Caco-2 (cell line): ENCODE measurements around the gene CDKL4. TPM values are rescaled to one million over a fixed set of nuclear protein-coding genes. Genes with fewer than 3 reads are reported as not detected.

Source experiments
- BruUV-seq: library from RNA; stranded (reverse); fragments of 400-500 nt; replicated peaks from 2 replicates; lab custom pipeline; 2021; lab: Mats Ljungman, UMichigan
- CTCF ChIA-PET: fragments of 300-600 bp; sonication (Branson Sonifier 250); formaldehyde crosslinking; loops from one replicate; lab custom pipeline; 2022; ENCODE audit warnings: antibody characterized with exemption; lab: Charles Lee
- POLR2A ChIA-PET: fragments of 300-600 bp; sonication (Branson Sonifier 250); formaldehyde crosslinking; loops from one replicate; lab custom pipeline; 2022; ENCODE audit warnings: antibody characterized with exemption; lab: Charles Lee
- DNase-seq, 2 experiments: peaks; one replicate each; pipeline versions ENCODE4 v3.0.0 to v3.0.0-alpha.2; 2020 to 2022
- H3K27me3 ChIP-seq: replicated peaks from 2 replicates; pipeline ENCODE4 v1.6.0; 2011; ENCODE audit warnings: low read length; ENCODE audit not compliant: control insufficient read depth, insufficient read depth
- H3K36me3 ChIP-seq: 2 replicates; pipeline ENCODE4 v1.5.1; 2011; ENCODE audit warnings: low read length; ENCODE audit not compliant: control insufficient read depth, insufficient read depth
- H3K4me1 ChIP-seq: fragments of 250-450 bp; sonication (Bioruptor Pico); 2 replicates; pipeline ENCODE4 v1.5.1; 2020; ENCODE audit warnings: mild to moderate bottlenecking
- H3K4me3 ChIP-seq: 2 replicates; pipeline ENCODE4 v1.5.1; 2011; ENCODE audit warnings: low read depth, mild to moderate bottlenecking, control low read depth, low read length
- H3K9me3 ChIP-seq: fragments of 250-450 bp; sonication (Bioruptor Pico); 2 replicates; pipeline ENCODE4 v1.5.1; 2020; ENCODE audit warnings: mild to moderate bottlenecking, moderate library complexity
- H3K27ac Mint-ChIP-seq: one replicate; pipeline ENCODE4 v1.8.0; 2022; ENCODE audit warnings: mixed read lengths; ENCODE audit not compliant: unreplicated experiment
- H3K27me3 Mint-ChIP-seq: one replicate; pipeline ENCODE4 v1.8.0; 2022; ENCODE audit warnings: mixed read lengths; ENCODE audit not compliant: insufficient read depth, unreplicated experiment
- H3K36me3 Mint-ChIP-seq: one replicate; pipeline ENCODE4 v1.8.0; 2022; ENCODE audit warnings: mild to moderate bottlenecking, mixed read lengths; ENCODE audit not compliant: insufficient read depth, unreplicated experiment
- H3K4me1 Mint-ChIP-seq: one replicate; pipeline ENCODE4 v1.8.0; 2022; ENCODE audit warnings: low read depth, mixed read lengths; ENCODE audit not compliant: unreplicated experiment
- H3K4me3 Mint-ChIP-seq: one replicate; pipeline ENCODE4 v1.8.0; 2022; ENCODE audit warnings: mild to moderate bottlenecking, moderate library complexity, mixed read lengths; ENCODE audit not compliant: unreplicated experiment
- H3K9me3 Mint-ChIP-seq: one replicate; pipeline ENCODE4 v1.8.0; 2022; ENCODE audit warnings: mixed read lengths; ENCODE audit not compliant: unreplicated experiment
- intact Hi-C: fragments of 100-400 bp; cut with micrococcal nuclease; formaldehyde crosslinking; loops from one replicate; pipeline ENCODE4 v1.10.0; 2022; ENCODE audit not compliant: unreplicated experiment
- total RNA-seq: library from RNA; stranded (reverse); gene quantifications from 2 replicates; pipeline ENCODE4 v1.2.3, GENCODE V29; 2022
- TF ChIP-seq, protein P1 (sequence below), 2 experiments: fragments of 200-600 bp in 1 of 2; IDR thresholded peaks; 1 replicate in 1 of 2; 2 replicates in 1 of 2; pipeline versions ENCODE4 v1.5.1 to v1.8.0; 2011 to 2022; ENCODE audit warnings: antibody characterized with exemption in 1 of 2, control low read depth in 1 of 2, inconsistent platforms in 1 of 2, low read depth in 1 of 2, low read length in 1 of 2, mild to moderate bottlenecking in 1 of 2, moderate library complexity in 1 of 2; ENCODE audit not compliant: insufficient read depth in 1 of 2, severe bottlenecking in 1 of 2, unreplicated experiment in 1 of 2

CDKL4 gene
- total RNA-seq, 1 experiment from 2014 or later = 1.4 TPM

- H3K27me3 Mint-ChIP-seq = no peaks in the 10 kb centered on the region
- CTCF ChIA-PET = no interaction called here
- no TSS peak for BruUV-seq
- Histone ChIP-seq H3K4me1 (no peaks in the 10 kb centered on the region), H3K9me3 (peaks cover 12% of the 10 kb centered on the region; the same call in 1 of the 2 replicates), H3K4me3 (no peak overlapping the region), H3K36me3 (no peaks in the 10 kb centered on the region), H3K27me3 (no peaks in the 10 kb centered on the region)
- DNase-seq = no peak
- POLR2A ChIA-PET = no interaction called here
- peaks cover 16% of the 10 kb centered on the region for H3K9me3 Mint-ChIP-seq
- intact Hi-C loops = no loop called here
- no peaks in the 10 kb centered on the region for H3K4me1 Mint-ChIP-seq
- TF ChIP-seq, protein P1, sequence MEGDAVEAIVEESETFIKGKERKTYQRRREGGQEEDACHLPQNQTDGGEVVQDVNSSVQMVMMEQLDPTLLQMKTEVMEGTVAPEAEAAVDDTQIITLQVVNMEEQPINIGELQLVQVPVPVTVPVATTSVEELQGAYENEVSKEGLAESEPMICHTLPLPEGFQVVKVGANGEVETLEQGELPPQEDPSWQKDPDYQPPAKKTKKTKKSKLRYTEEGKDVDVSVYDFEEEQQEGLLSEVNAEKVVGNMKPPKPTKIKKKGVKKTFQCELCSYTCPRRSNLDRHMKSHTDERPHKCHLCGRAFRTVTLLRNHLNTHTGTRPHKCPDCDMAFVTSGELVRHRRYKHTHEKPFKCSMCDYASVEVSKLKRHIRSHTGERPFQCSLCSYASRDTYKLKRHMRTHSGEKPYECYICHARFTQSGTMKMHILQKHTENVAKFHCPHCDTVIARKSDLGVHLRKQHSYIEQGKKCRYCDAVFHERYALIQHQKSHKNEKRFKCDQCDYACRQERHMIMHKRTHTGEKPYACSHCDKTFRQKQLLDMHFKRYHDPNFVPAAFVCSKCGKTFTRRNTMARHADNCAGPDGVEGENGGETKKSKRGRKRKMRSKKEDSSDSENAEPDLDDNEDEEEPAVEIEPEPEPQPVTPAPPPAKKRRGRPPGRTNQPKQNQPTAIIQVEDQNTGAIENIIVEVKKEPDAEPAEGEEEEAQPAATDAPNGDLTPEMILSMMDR (IDR thresholded peaks at IDR 0.05; ENCODE audit: insufficient read depth in 1 of 2, low read depth in 1 of 2, low read length in 1 of 2, severe bottlenecking in 1 of 2, unreplicated experiment in 1 of 2) = no peak
- H3K36me3 Mint-ChIP-seq = no peaks in the 10 kb centered on the region
- H3K4me3 Mint-ChIP-seq = no peak overlapping the region
- no peak overlapping the region for H3K27ac Mint-ChIP-seq
These were observed 49.1 kb downstream of the CDKL4 start for GRCh38 chr2:39194686-39195085.

DNA sequence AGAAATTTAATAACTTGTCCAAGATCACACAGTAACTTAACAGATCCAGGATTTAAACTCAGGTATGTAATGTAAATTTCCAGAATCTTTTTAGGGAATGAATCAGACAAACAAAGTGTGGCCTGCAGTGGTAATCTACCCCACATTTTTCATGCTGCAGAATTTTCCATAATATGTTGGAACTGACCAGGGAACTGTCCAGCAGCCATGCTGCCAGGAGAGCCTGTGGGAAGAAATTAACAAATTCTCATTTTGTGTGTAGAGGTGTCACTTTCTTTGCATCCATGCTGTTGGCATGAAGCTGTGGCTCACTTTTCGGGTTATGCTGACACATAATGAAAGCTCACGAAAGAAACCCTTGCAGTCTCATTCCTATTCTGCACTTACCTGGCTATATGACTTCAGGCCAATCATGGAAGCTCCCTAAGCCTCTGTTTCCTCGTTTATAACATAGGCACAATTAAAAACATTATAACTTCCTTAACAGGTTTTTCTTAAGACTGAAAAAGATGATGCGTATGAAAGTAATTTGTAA is 54.7 kb downstream of the CDKL4 start:
- no peaks in the 10 kb centered on the region for H3K9me3 Mint-ChIP-seq
- no peak overlapping the region for H3K4me3 Mint-ChIP-seq
- DNase-seq = no peak
- POLR2A ChIA-PET = no interaction called here
- H3K27me3 Mint-ChIP-seq = no peaks in the 10 kb centered on the region
- no peak overlapping the region for H3K27ac Mint-ChIP-seq
- Histone ChIP-seq H3K27me3 (no peaks in the 10 kb centered on the region), H3K36me3 (no peaks in the 10 kb centered on the region), H3K4me1 (no peaks in the 10 kb centered on the region), H3K9me3 (no peaks in the 10 kb centered on the region), H3K4me3 (no peak overlapping the region)
- peaks cover 6% of the 10 kb centered on the region for H3K4me1 Mint-ChIP-seq
- TF ChIP-seq, protein P1 (IDR thresholded peaks at IDR 0.05; ENCODE audit: insufficient read depth in 1 of 2, low read depth in 1 of 2, low read length in 1 of 2, severe bottlenecking in 1 of 2, unreplicated experiment in 1 of 2) = no peak
- CTCF ChIA-PET = no interaction called here
- H3K36me3 Mint-ChIP-seq = no peaks in the 10 kb centered on the region
- BruUV-seq = no TSS peak
- intact Hi-C loops = no loop called here

DNA sequence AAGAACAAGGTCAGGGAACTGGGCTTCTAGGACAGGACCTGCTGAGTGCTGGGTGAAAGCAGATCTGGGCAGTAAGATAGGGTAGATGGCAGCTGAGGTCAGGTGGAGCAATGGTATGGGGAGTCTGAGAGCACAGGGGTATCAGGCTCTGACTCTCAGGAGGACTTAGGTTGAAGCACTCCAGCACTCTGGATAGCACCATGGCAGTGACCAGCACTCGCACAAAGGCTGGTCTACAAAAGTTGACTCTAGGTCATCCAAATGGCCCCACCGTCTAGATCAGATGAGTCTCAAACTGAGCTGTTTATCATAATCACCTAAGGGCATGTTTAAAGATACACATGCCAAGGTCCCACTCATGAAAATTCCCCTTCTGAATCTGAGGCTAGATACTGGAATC is 60.1 kb downstream of the CDKL4 start:
- no TSS peak for BruUV-seq
- H3K9me3 Mint-ChIP-seq = no peaks in the 10 kb centered on the region
- no peaks in the 10 kb centered on the region for H3K9me3 ChIP-seq
- peaks cover 13% of the 10 kb centered on the region for H3K4me1 Mint-ChIP-seq
- no peaks in the 10 kb centered on the region for H3K27me3 ChIP-seq
- intact Hi-C loops = no loop called here
- H3K36me3 Mint-ChIP-seq = no peaks in the 10 kb centered on the region
- H3K36me3 ChIP-seq = no peaks in the 10 kb centered on the region
- ChIA-PET POLR2A (no interaction called here), CTCF (no interaction called here)
- no peak for DNase-seq
- TF ChIP-seq, protein P1 (IDR thresholded peaks at IDR 0.05; ENCODE audit: insufficient read depth in 1 of 2, low read depth in 1 of 2, low read length in 1 of 2, severe bottlenecking in 1 of 2, unreplicated experiment in 1 of 2) = no peak
- no peak overlapping the region for H3K27ac Mint-ChIP-seq
- peaks cover 20% of the 10 kb centered on the region for H3K4me1 ChIP-seq
- H3K4me3 Mint-ChIP-seq = no peak overlapping the region
- no peak overlapping the region for H3K4me3 ChIP-seq
- H3K27me3 Mint-ChIP-seq = no peaks in the 10 kb centered on the region
